ENCODE measurements around the gene ABHD17C. TPM values are rescaled to one million over a fixed set of nuclear protein-coding genes. Genes with fewer than 3 reads are reported as not detected.

ABHD17C gene
- total and polyA plus RNA-seq, 2 of the 8 experiments (the other 6 are each of a cell fraction or from before 2014, with no cell fraction given), result 20.2 to 29.8 TPM

DNA sequence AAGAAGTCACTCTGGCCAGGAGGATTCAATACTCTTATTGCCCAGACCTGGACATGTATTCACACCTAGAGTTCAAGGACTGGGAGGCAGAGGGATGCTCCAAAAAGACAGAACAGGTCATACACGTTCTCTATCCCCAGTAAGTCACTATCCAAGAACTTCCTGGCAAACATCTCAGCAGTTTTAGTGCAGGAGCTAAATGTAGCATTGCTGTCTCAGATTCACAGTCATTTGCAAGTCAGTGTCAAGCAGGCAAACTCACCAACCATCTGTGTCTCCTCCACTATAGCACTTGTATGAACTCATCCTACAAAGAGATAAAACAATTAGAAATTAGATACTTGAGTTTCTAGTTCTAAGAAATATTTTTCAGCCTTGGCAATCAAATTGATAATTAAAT is 38.4 kb downstream of the ABHD17C start:
- H4K91ac ChIP-seq (replicated peaks; ENCODE audit: insufficient read length, low read length), result no peak overlapping the region
- no peaks in the 10 kb centered on the region for H3K36me3 ChIP-seq (ENCODE audit: control insufficient read depth in 2 of 4, insufficient read depth in 4 of 4, low read length in 3 of 4)
- H3K23me2 ChIP-seq (ENCODE audit: low read depth, low read length), result no peaks in the 10 kb centered on the region
- no peaks in the 10 kb centered on the region for H3K27me3 ChIP-seq (replicated peaks in 1 of 4; ENCODE audit: control insufficient read depth in 3 of 4, extremely low read depth in 1 of 4, insufficient read depth in 3 of 4, low read length in 3 of 4)
- no peak overlapping the region for H4K8ac ChIP-seq (ENCODE audit: extremely low read depth, insufficient read depth, low read length)
- DNase-seq (ENCODE audit: low read depth in 1 of 2, low spot score in 2 of 2), result no peak
- H3K18ac ChIP-seq (ENCODE audit: extremely low read depth, low read length), result no peak overlapping the region
- H2BK5ac ChIP-seq (ENCODE audit: low read depth, low read length), result no peak overlapping the region
- no peak overlapping the region for H2BK120ac ChIP-seq (replicated peaks; ENCODE audit: low read depth, low read length)
- H3K79me1 ChIP-seq (ENCODE audit: low read depth, low read length), result peaks cover 3% of the 10 kb centered on the region
- peaks cover 0 to 1% of the 10 kb centered on the region in 2 experiments for H4K20me1 ChIP-seq (replicated peaks in 1 of 2; ENCODE audit: control insufficient read depth in 1 of 2, insufficient read depth in 2 of 2, low read length in 2 of 2)
- H3K56ac ChIP-seq (replicated peaks; ENCODE audit: insufficient read length, low read depth, low read length), result no peak overlapping the region
- H2AFZ ChIP-seq (ENCODE audit: low read length), result no peak overlapping the region
- FAIRE-seq, result no peak
- no peak overlapping the region for H2BK20ac ChIP-seq (ENCODE audit: low read length)
- H3K9ac ChIP-seq (replicated peaks in 1 of 4; ENCODE audit: extremely low read depth in 1 of 4, low read depth in 3 of 4, low read length in 3 of 4), result no peak overlapping the region
- no peak overlapping the region for H3K4me3 ChIP-seq (ENCODE audit: extremely low read depth in 1 of 4, insufficient read depth in 2 of 4, low read depth in 3 of 4, low read length in 4 of 4)
- 0 out of 4 replicates have a peak, but pooled peaks cover 0 to 4% of the 10 kb centered on the region in 2 experiments for H3K9me3 ChIP-seq (ENCODE audit: insufficient read depth in 2 of 2, low read depth in 1 of 2, low read length in 1 of 2)
- no peak overlapping the region for H3K23ac ChIP-seq (ENCODE audit: insufficient read length)
- CTCF ChIA-PET (ENCODE audit: partially characterized antibody), result no interaction called here
- H3K4ac ChIP-seq (replicated peaks; ENCODE audit: insufficient read length, low read depth, low read length), result no peak overlapping the region
- H3K4me2 ChIP-seq (ENCODE audit: insufficient read depth in 1 of 2, low read depth in 2 of 2, low read length in 2 of 2), result no peak overlapping the region
- no peak overlapping the region for H3K14ac ChIP-seq (ENCODE audit: insufficient read length)
- peaks cover 0 to 14% of the 10 kb centered on the region in 2 experiments; a peak in 1 of 4 replicates for H3K79me2 ChIP-seq (ENCODE audit: control insufficient read depth in 1 of 2, insufficient read depth in 2 of 2, low read length in 2 of 2)
- H2AK5ac ChIP-seq (ENCODE audit: low read depth, low read length), result no peak overlapping the region
- H4K5ac ChIP-seq (ENCODE audit: insufficient read length, low read depth, low read length), result no peak overlapping the region
- no peak overlapping the region for H2BK15ac ChIP-seq (ENCODE audit: low read length)
- H3K4me1 ChIP-seq (replicated peaks in 1 of 4; ENCODE audit: control insufficient read depth in 3 of 4, insufficient read depth in 4 of 4, low read length in 3 of 4), result peaks cover 0 to 6% (median 0%) of the 10 kb centered on the region in 4 experiments; a peak in 2 of 7 replicates
- 75% methylated on average over 1 of the region's 1 CpG; no CpG with 5 or more reads in 1 of the 2 experiments for WGBS, 2 experiments (ENCODE audit: extremely low coverage in 1 of 2, insufficient coverage in 1 of 2, insufficient read length in 1 of 2, insufficient replicate concordance in 2 of 2, low coverage in 1 of 2, low lambda C conversion rate in 2 of 2, missing lambda C conversion rate in 1 of 2)
- no peak overlapping the region for H2BK12ac ChIP-seq (ENCODE audit: low read depth, low read length)
- POLR2A ChIA-PET (ENCODE audit: partially characterized antibody), result no interaction called here
- no peak overlapping the region for H3K27ac ChIP-seq (ENCODE audit: low read depth, low read length)
- no peak for TF ChIP-seq CBX5 (IDR thresholded peaks at IDR 0.05; ENCODE audit: low read depth, low read length)
- TF ChIP-seq SAP30 (IDR thresholded peaks at IDR 0.05; ENCODE audit: insufficient read depth, insufficient replicate concordance, low read length), result no peak
- no peak for TF ChIP-seq POLR2A (IDR thresholded peaks at IDR 0.05; ENCODE audit: control extremely low read depth in 1 of 2, low read depth in 2 of 2, low read length in 2 of 2)
- TF ChIP-seq NANOG (IDR thresholded peaks at IDR 0.05; ENCODE audit: insufficient read depth, low read depth, low read length, poor library complexity, severe bottlenecking), result no peak
- TF ChIP-seq EP300 (IDR thresholded peaks at IDR 0.05; ENCODE audit: borderline replicate concordance in 1 of 2, low read depth in 2 of 2, low read length in 2 of 2), result no peak
- TF ChIP-seq RNF2 (IDR thresholded peaks at IDR 0.05; ENCODE audit: borderline replicate concordance, low read depth, low read length, missing control alignments, poor library complexity, severe bottlenecking), result no peak
- TF ChIP-seq BRCA1 (IDR thresholded peaks at IDR 0.05; ENCODE audit: low read depth, low read length), result no peak
- TF ChIP-seq CHD1 (IDR thresholded peaks at IDR 0.05; ENCODE audit: low read depth, low read length), result no peak
- TF ChIP-seq, protein P1, sequence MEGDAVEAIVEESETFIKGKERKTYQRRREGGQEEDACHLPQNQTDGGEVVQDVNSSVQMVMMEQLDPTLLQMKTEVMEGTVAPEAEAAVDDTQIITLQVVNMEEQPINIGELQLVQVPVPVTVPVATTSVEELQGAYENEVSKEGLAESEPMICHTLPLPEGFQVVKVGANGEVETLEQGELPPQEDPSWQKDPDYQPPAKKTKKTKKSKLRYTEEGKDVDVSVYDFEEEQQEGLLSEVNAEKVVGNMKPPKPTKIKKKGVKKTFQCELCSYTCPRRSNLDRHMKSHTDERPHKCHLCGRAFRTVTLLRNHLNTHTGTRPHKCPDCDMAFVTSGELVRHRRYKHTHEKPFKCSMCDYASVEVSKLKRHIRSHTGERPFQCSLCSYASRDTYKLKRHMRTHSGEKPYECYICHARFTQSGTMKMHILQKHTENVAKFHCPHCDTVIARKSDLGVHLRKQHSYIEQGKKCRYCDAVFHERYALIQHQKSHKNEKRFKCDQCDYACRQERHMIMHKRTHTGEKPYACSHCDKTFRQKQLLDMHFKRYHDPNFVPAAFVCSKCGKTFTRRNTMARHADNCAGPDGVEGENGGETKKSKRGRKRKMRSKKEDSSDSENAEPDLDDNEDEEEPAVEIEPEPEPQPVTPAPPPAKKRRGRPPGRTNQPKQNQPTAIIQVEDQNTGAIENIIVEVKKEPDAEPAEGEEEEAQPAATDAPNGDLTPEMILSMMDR (IDR thresholded peaks at IDR 0.05; ENCODE audit: control extremely low read depth in 1 of 3, insufficient read depth in 1 of 3, low read depth in 1 of 3, low read length in 3 of 3), result no peak
- TF ChIP-seq MAFK (IDR thresholded peaks at IDR 0.05; ENCODE audit: low read depth, low read length), result no peak
- TF ChIP-seq, protein P2, sequence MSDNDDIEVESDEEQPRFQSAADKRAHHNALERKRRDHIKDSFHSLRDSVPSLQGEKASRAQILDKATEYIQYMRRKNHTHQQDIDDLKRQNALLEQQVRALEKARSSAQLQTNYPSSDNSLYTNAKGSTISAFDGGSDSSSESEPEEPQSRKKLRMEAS (IDR thresholded peaks at IDR 0.05), result no peak

All from H1 (cell line).